T-helper 17 cell (primary cell): ENCODE measurements around the gene ADCY2. TPM values are rescaled to one million over a fixed set of nuclear protein-coding genes. Genes with fewer than 3 reads are reported as not detected.
"Not testable (repeated sequence)": the region's sequence is repeated elsewhere in the genome, so short reads cannot be mapped to it uniquely, and the experiment has no call there.

ENCODE experiments used
- ATAC-seq: fragments of 150-1000 bp; cut with Tn5 transposase; 2 replicates; pipeline ENCODE4 v1.10.0; 2021; ENCODE audit warnings: mild to moderate bottlenecking, moderate library complexity
- DNase-seq, 3 donors: peaks; one replicate each; pipeline versions ENCODE4 v3.0.0 to v3.0.0-alpha.2; 2020 to 2021
- H3K9me3 ChIP-seq: one replicate; pipeline ENCODE4 v1.7.0; 2013; ENCODE audit warnings: low read length, mild to moderate bottlenecking; ENCODE audit not compliant: control insufficient read depth, poor library complexity, severe bottlenecking
- H3K27ac Mint-ChIP-seq: one replicate; pipeline ENCODE4 v1.8.0; 2022; ENCODE audit warnings: mild to moderate bottlenecking, moderate library complexity, mixed read lengths
- H3K27me3 Mint-ChIP-seq: one replicate; pipeline ENCODE4 v1.8.0; 2022; ENCODE audit warnings: mixed read lengths
- H3K36me3 Mint-ChIP-seq: one replicate; pipeline ENCODE4 v1.8.0; 2022; ENCODE audit warnings: low read depth, mixed read lengths
- H3K4me1 Mint-ChIP-seq: one replicate; pipeline ENCODE4 v1.8.0; 2022; ENCODE audit warnings: mild to moderate bottlenecking, mixed read lengths
- H3K4me3 Mint-ChIP-seq: one replicate; pipeline ENCODE4 v1.8.0; 2022; ENCODE audit warnings: mild to moderate bottlenecking, moderate library complexity, mixed read lengths
- total RNA-seq, 4 donors: library from RNA in 2 of 4; stranded (reverse) in 2 of 4; gene quantifications; one replicate each; pipeline ENCODE4 v1.2.3 and lab custom pipeline; 2022 to 2026

Gene ADCY2
- total RNA-seq, 2 donors from 2014 or later = not detected

GRCh38 chr5:7410936-7411511 is 15.1 kb downstream of the ADCY2 start:
- DNase-seq (no peak), ATAC-seq (no peak)
- Mint-ChIP-seq H3K27me3 (no peaks in the 10 kb centered on the region), H3K4me3 (no peak overlapping the region), H3K4me1 (no peaks in the 10 kb centered on the region), H3K27ac (no peak overlapping the region), H3K36me3 (no peaks in the 10 kb centered on the region)
- no peaks in the 10 kb centered on the region for H3K9me3 ChIP-seq

- no peaks in the 10 kb centered on the region for H3K4me1 Mint-ChIP-seq
- no peak for ATAC-seq
- H3K9me3 ChIP-seq = no peaks in the 10 kb centered on the region
- DNase-seq = no peak
- H3K4me3 Mint-ChIP-seq = no peak overlapping the region
- H3K27ac Mint-ChIP-seq = no peak overlapping the region
- H3K27me3 Mint-ChIP-seq = no peaks in the 10 kb centered on the region
- no peaks in the 10 kb centered on the region for H3K36me3 Mint-ChIP-seq
Measured at GRCh38 chr5:7412409-7412808, 16.5 kb downstream of the ADCY2 start.

- H3K4me3 Mint-ChIP-seq = no peak overlapping the region
- DNase-seq (no peak), ATAC-seq (no peak)
- peaks cover 8% of the 10 kb centered on the region for H3K27me3 Mint-ChIP-seq
- H3K9me3 ChIP-seq = no peaks in the 10 kb centered on the region
- no peak overlapping the region for H3K27ac Mint-ChIP-seq
- no peaks in the 10 kb centered on the region for H3K36me3 Mint-ChIP-seq
- no peaks in the 10 kb centered on the region for H3K4me1 Mint-ChIP-seq
Measured at GRCh38 chr5:7415123-7415522, 19.2 kb downstream of the ADCY2 start.

GRCh38 chr5:7415587-7416535 is 19.9 kb downstream of the ADCY2 start:
- no peak overlapping the region for H3K4me3 Mint-ChIP-seq
- ATAC-seq (no peak), DNase-seq (no peak)
- H3K4me1 Mint-ChIP-seq = no peaks in the 10 kb centered on the region
- H3K36me3 Mint-ChIP-seq = no peaks in the 10 kb centered on the region
- H3K9me3 ChIP-seq = no peaks in the 10 kb centered on the region
- H3K27ac Mint-ChIP-seq = no peak overlapping the region
- H3K27me3 Mint-ChIP-seq = peaks cover 12% of the 10 kb centered on the region

GRCh38 chr5:7418276-7418675 is 22.3 kb downstream of the ADCY2 start:
- Mint-ChIP-seq H3K27me3 (peaks cover 24% of the 10 kb centered on the region), H3K36me3 (no peaks in the 10 kb centered on the region), H3K4me1 (no peaks in the 10 kb centered on the region), H3K27ac (no peak overlapping the region), H3K4me3 (no peak overlapping the region)
- H3K9me3 ChIP-seq = no peaks in the 10 kb centered on the region
- DNase-seq = no peak
- no peak for ATAC-seq

- Mint-ChIP-seq H3K36me3 (no peaks in the 10 kb centered on the region), H3K4me3 (no peak overlapping the region), H3K4me1 (no peaks in the 10 kb centered on the region), H3K27me3 (peaks cover 24% of the 10 kb centered on the region), H3K27ac (no peak overlapping the region)
- DNase-seq (no peak), ATAC-seq (no peak)
- H3K9me3 ChIP-seq = no peaks in the 10 kb centered on the region
Measured at GRCh38 chr5:7419367-7419766, 23.4 kb downstream of the ADCY2 start.

- H3K9me3 ChIP-seq = no peaks in the 10 kb centered on the region
- DNase-seq (no peak), ATAC-seq (no peak)
- no peaks in the 10 kb centered on the region for H3K4me1 Mint-ChIP-seq
- H3K36me3 Mint-ChIP-seq = no peaks in the 10 kb centered on the region
- H3K27me3 Mint-ChIP-seq = peaks cover 24% of the 10 kb centered on the region
- no peak overlapping the region for H3K4me3 Mint-ChIP-seq
- no peak overlapping the region for H3K27ac Mint-ChIP-seq
Measured at GRCh38 chr5:7419846-7420245, 23.9 kb downstream of the ADCY2 start.

GRCh38 chr5:7420510-7421280 is 24.8 kb downstream of the ADCY2 start:
- DNase-seq (no peak), ATAC-seq (no peak)
- H3K36me3 Mint-ChIP-seq = no peaks in the 10 kb centered on the region
- no peaks in the 10 kb centered on the region for H3K4me1 Mint-ChIP-seq
- H3K4me3 Mint-ChIP-seq = no peak overlapping the region
- no peaks in the 10 kb centered on the region for H3K9me3 ChIP-seq
- peaks cover 24% of the 10 kb centered on the region for H3K27me3 Mint-ChIP-seq
- H3K27ac Mint-ChIP-seq = no peak overlapping the region

- H3K27me3 Mint-ChIP-seq = peaks cover 30% of the 10 kb centered on the region
- no peak overlapping the region for H3K4me3 Mint-ChIP-seq
- no peaks in the 10 kb centered on the region for H3K4me1 Mint-ChIP-seq
- no peak for ATAC-seq
- DNase-seq = no peak
- no peaks in the 10 kb centered on the region for H3K9me3 ChIP-seq
- no peak overlapping the region for H3K27ac Mint-ChIP-seq
- no peaks in the 10 kb centered on the region for H3K36me3 Mint-ChIP-seq
Measured at GRCh38 chr5:7422316-7423106, 26.6 kb downstream of the ADCY2 start.

GRCh38 chr5:7423231-7423630 is 27.3 kb downstream of the ADCY2 start:
- H3K9me3 ChIP-seq, H3K4me1 Mint-ChIP-seq, ATAC-seq, H3K4me3 Mint-ChIP-seq, H3K27ac Mint-ChIP-seq, H3K36me3 Mint-ChIP-seq, DNase-seq: not testable (repeated sequence)
- H3K27me3 Mint-ChIP-seq = peaks cover 30% of the 10 kb centered on the region

GRCh38 chr5:7425830-7426229 is 29.9 kb downstream of the ADCY2 start:
- no peaks in the 10 kb centered on the region for H3K36me3 Mint-ChIP-seq
- ATAC-seq = no peak
- no peak for DNase-seq
- no peaks in the 10 kb centered on the region for H3K9me3 ChIP-seq
- H3K4me1 Mint-ChIP-seq = no peaks in the 10 kb centered on the region
- no peak overlapping the region for H3K27ac Mint-ChIP-seq
- no peak overlapping the region for H3K4me3 Mint-ChIP-seq
- H3K27me3 Mint-ChIP-seq = peaks cover 19% of the 10 kb centered on the region

- no peak for ATAC-seq
- H3K4me1 Mint-ChIP-seq = no peaks in the 10 kb centered on the region
- peaks cover 15% of the 10 kb centered on the region for H3K27me3 Mint-ChIP-seq
- H3K9me3 ChIP-seq = no peaks in the 10 kb centered on the region
- DNase-seq = no peak
- no peaks in the 10 kb centered on the region for H3K36me3 Mint-ChIP-seq
- no peak overlapping the region for H3K27ac Mint-ChIP-seq
- no peak overlapping the region for H3K4me3 Mint-ChIP-seq
Measured at GRCh38 chr5:7426284-7426683, 30.3 kb downstream of the ADCY2 start.

- no peak overlapping the region for H3K27ac Mint-ChIP-seq
- ATAC-seq (no peak), DNase-seq (no peak)
- no peaks in the 10 kb centered on the region for H3K4me1 Mint-ChIP-seq
- no peaks in the 10 kb centered on the region for H3K9me3 ChIP-seq
- no peaks in the 10 kb centered on the region for H3K27me3 Mint-ChIP-seq
- H3K36me3 Mint-ChIP-seq = no peaks in the 10 kb centered on the region
- no peak overlapping the region for H3K4me3 Mint-ChIP-seq
Measured at GRCh38 chr5:7434914-7435313, 39.0 kb downstream of the ADCY2 start.
